HG03097 (cell line): ENCODE data around the gene THRA.

Experiments
- ATAC-seq: cut with Tn5 transposase; IDR thresholded peaks from one replicate; pipeline ENCODE4 v1.9.1; 2021; ENCODE audit not compliant: unreplicated experiment, low FRiP score

Gene THRA

DNA sequence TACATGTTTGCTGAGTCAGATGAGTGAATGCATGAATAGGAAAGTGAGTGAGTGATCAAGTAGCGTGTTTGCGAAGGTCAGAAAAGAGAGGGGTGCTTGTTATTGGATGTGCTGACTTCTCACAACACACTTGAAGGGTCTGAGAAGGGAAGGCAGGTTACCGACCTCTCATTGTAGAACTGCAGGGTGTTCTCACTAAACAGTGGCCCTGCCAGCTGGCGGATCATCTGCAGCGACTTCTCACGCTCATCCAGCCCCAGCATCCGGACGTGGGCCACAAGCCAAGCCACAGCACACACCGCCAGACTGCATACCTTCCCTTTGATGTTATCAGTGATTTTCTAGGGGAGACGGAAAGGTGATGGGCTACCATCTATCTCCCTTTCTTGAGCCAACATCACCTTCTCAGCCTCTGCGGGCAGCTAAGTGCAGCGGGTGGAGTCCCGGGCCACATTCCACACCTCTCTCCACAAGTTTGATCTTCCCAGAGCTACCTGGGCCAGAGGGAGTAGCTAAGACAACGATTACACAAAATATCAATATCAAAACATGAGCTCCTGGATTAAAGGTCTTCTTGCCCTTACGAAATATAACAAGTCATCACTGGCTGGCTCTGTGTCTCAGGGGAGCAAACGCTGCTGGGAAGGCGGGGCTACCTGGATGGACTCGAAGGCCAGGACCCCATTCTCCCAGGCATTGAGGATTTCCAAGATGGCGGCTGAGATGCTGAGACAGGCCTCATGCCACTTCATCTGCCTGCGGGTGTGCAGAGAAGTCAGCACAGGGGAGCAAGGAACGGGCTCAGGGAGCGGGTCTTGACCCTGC, 36.6 kb upstream of the THRA start:
- no peak for ATAC-seq

DNA sequence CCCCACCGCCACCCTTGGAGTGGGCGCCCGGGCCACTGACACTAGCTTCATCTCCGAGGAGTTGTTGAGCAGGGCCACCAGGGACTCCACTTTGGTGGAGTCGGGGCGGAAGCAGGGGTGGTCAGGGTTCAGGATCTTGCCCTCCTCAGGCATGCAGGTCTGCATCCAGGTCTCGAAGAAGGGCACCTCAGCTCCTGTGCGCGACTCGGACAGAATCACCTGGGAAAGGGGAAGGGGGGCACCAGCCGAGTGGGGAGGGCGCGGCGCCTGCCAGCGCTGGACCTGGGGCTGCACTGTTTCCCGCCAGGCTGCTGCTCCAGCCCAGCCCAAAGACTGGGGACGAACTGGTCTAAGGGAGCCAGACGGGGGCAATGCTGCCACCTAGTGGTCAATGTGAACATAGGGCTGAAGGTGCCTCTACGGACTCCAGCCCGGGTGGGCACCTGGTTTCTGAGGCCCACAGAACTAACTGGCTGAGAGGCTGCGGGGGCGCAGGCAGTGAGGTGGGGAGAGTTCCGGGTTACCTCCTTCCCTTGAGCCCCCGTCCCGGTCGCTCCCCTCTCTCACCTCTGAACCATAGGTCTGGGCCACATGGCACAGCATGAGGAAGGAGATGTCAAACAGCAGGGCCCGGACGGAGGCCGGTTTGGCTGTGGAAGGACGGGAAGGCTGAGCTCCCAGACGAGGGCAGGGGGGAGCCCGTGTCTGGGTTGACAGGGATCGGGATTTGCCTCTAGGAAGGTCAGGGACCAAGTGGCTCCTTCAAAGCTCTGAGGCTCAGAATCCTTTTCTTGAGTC, 35.8 kb upstream of the THRA start:
- ATAC-seq, result no peak

DNA sequence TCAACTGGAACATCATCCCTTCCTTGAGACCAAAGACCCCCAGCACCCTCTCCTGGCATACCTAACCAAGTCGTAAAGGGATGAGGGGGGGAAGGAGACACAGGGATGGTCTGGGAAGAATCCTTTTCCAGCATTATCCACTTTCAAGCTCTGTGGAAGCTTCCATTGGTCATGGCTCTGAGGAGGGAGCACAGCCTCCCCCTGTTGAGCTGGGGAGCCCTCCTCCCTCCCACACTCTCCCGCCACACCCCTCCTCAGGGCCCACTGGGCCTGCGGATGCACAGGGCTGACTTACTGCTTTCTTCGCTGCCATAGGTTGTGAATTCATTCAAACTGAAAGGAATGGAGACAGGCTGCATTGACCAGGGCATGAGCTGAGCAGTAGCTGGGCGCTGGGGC, 35.2 kb upstream of the THRA start:
- no peak for ATAC-seq

- ATAC-seq, result no peak
Observed at GRCh38 chr17:40028595-40028994, 34.2 kb upstream of the THRA start.

DNA sequence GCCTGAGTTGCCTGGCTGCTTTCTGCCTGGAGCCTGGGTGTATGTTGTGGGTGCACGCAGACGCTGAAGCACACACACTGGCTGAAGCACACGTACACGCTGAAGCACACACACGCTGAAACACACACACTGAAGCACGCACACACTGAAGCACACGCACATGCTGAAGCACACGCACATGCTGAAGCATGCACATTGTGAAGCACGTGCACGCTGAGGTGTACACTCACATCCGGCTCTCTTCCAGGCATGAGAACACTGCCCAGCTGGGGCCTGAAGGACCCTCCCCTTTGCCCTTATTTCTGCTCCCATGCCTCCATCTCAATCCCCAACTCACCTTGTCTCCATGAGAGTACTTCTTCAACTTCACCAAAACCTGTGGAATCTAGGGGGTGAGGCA, 31.1 kb upstream of the THRA start:
- ATAC-seq, result no peak

GRCh38 chr17:40032322-40033320, 30.1 kb upstream of the THRA start:
- ATAC-seq, result no peak

- no peak for ATAC-seq
Observed at GRCh38 chr17:40033339-40033738, 29.4 kb upstream of the THRA start.

DNA sequence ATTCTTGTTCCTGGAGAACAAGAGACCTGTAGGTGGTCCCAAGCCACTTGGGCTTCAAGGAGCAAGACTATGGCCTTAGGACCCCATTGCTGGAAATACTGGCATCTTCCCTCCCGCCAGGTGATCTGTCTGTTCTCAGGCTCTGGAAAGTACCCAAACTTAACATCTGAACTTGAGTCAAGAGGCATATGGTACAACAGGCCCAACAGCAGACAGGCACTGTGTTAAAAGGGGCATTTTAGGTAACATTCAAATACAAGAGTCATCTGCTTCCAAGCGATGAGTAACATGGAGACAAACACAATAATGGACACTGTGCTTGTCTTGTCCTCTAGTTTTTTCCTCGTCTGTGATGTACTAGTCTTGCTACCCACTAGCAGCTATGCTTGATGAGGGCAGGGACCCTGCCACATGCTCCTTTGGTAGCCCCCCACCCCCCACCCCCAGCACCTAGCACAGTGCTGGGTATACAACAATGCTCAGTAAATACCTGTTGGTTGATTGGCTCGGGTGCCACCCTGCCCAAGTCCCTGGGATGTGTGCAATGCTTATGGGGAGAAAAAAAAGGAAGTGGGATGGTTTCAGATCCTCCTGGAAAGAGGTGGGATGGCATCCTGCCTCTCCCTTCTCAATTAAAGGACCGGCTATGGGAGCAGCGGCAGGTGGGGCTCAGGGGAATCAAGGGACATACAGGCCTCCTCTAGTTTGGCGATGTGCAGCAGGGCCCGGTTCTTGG, 28.2 kb upstream of the THRA start:
- no peak for ATAC-seq

- no peak for ATAC-seq
Observed at GRCh38 chr17:40035162-40035559, 27.6 kb upstream of the THRA start.

GRCh38 chr17:40038882-40039513, 23.8 kb upstream of the THRA start:
- no peak for ATAC-seq

DNA sequence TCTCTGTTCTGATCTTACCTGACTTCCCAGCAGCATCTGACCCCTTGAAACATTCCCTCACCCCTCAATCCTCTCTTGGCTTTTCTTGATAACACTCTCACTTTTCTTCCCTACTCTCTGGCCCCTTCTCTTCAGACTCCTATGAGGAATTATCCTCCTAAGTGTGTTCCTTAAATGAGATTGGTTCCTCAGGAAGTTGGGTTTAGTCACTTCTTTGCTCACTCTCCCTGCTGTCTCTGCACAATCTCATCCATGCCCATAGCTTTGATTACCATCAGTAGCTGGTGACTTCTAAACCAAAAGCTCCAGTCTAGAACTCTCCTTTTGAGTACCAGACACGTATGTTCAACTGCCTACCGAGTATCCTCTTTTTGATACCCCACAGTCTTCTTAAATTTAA, 21.6 kb upstream of the THRA start:
- no peak for ATAC-seq

- ATAC-seq, result no peak
Observed at GRCh38 chr17:40056379-40057015, 6.3 kb upstream of the THRA start.

DNA sequence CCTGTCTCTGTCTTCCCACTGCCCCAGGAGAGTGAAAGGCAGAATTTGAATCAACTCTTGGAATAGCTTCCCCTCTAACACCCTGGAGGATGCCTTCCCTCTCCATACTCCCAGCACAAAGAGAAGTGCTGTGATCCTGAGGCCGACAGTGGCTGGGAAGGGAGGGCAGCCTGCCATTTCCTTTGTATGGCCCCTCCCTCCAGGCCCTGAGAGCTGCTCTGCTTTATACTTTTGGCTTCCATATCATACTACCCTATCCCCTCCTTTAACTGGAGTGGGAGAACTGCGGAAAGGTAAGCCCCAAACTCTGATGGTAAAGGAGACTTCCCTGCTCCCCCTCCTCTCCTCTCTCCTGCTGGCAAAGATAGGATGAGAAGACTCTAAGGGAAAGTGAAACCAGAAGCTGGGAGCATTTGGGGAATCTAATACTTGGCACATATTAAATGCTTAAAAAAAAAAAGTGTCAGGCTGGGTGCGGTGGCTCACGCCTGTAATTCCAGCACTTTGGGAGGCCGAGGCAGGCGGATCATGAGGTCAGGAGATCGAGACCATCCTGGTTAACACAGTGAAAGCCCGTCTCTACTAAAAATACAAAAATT, 4.5 kb upstream of the THRA start:
- no peak for ATAC-seq

DNA sequence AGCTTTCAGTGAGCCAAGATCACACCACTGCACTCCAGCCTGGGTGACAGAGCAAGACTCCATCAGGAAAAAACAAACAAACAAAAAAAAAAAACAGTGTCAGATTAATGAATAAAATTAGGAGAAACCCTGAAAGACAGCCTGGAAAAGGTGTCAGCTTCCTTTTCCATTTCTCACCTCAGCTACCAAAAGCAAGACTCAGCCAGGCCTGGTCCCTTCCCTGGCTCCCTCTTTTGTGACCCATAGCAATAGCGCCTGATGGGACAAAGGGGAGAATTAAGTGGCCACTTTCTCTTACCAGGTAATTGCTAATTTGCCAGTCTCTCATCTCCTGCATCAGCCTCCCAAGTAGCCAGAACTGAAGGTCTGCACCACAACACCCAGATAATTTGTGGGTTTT, 3.9 kb upstream of the THRA start:
- no peak for ATAC-seq

DNA sequence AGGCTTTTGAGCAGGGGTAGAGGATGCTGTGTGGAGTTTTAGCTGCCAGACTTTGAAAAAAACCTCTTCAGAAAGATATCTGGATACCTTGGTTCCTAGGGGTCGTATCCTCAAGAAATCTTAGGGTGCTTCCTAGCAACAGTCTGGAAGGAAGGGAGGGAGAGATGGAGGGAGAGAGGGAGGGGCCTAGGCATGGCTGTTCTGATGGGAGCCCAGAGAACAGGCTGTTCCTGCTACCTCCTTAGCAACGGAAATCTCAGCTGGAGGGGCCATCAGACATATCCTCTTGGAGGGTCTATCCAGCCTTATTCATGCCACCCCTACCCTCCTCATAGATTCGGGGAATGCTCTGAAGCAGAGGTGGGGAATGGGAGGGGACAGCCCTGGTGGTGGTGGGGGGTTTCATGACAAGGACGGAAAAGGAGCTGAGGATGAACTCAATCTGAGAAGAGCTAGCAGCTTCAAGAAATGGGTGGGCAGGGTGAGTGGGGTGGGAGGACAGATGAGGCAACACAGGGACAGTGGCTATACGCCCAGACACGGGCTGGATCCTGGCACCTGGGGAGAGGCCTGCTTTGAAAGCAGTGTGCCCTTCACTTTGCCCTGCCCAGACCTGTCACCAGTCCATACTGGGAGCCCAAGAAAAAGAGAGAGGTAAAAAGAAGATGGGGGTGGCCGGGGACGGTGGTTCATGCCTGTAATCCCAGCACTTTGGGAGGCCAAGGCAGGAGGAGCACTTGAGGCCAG, 2.9 kb upstream of the THRA start:
- ATAC-seq, result no peak

DNA sequence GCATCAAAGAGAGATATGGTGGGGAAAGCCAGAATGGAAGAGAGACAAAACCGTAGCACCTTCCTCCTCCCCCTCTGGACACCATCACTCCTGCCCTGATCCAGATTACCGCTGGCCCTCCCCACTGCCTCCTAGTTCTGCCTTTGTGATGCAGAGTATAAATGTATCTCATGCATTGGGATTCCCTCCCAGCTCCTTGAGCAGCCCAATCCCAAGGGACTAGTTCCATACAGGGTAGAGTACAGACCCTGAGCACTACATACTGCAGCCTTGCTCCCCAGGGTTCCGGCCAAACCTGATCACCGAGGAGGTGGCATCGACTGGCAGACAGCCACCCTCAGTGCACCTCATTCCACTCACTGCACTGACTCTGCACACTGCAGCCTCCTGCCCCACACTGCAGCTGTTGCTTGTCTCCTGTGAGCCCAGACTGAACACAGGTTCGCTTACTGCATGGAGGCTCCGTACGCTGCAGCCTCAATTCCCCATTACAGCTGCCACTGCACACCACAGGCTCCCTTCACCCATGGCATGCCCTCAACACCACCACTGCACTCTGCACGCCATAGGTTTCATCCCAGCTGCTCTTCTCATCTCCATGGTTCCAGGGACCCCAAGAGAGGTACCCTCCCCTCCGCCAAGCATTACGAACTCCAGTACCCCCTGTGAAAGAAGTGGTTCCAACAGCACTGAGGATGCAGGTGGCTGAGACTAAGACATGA, 1.7 kb upstream of the THRA start:
- no peak for ATAC-seq

GRCh38 chr17:40061609-40062038, 1.1 kb upstream of the THRA start:
- no peak for ATAC-seq
